ENCODE results near the gene STIP1. TPM values are rescaled to one million over a fixed set of nuclear protein-coding genes. Genes with fewer than 3 reads are reported as not detected.
A peak's percentile ranks its signal among the peaks of the same experiment; 100 is the strongest.

STIP1 gene
- total RNA-seq, 1 donor from 2014 or later: 200 TPM

GRCh38 chr11:64246871-64247728 is 61.1 kb downstream of the STIP1 start, which contains the start of gene PPP1R14B:
Gene PPP1R14B (minus strand): TSS chr11:64246943. CDS start chr11:64246673, 270 bp downstream.
- peaks cover 37% of the 10 kb centered on the region for H3K4me1 ChIP-seq (ENCODE audit: insufficient read depth, low read length)
- H3K27ac ChIP-seq (ENCODE audit: low read depth, low read length): peak within 1 kb of the TSS; percentile 91
- no peaks in the 10 kb centered on the region for H3K9me3 ChIP-seq (ENCODE audit: insufficient read depth, low read depth, low read length)
- Mint-ChIP-seq H3K4me1 (ENCODE audit: low read depth, unreplicated experiment) (peaks cover 20% of the 10 kb centered on the region), H3K4me3 (ENCODE audit: unreplicated experiment) (peak within 1 kb of the TSS; percentile 95), H3K9me3 (ENCODE audit: unreplicated experiment) (no peaks in the 10 kb centered on the region), H3K27me3 (ENCODE audit: low read depth, unreplicated experiment) (no peaks in the 10 kb centered on the region), H3K27ac (ENCODE audit: unreplicated experiment) (peak within 1 kb of the TSS; percentile 85), H3K36me3 (ENCODE audit: low read depth, unreplicated experiment) (peaks cover 9% of the 10 kb centered on the region)
- peak; percentile 68 for DNase-seq (ENCODE audit: low read depth)
- TF ChIP-seq CTCF (IDR thresholded peaks at IDR 0.05; ENCODE audit: insufficient read depth, low read depth, low read length): no peak
- TF ChIP-seq EZH2 (IDR thresholded peaks at IDR 0.05; ENCODE audit: insufficient read depth, low read length): no peak
- H3K36me3 ChIP-seq (ENCODE audit: insufficient read depth, low read length): peaks cover 3% of the 10 kb centered on the region
- no peak for FAIRE-seq
- H3K27me3 ChIP-seq (ENCODE audit: insufficient read depth, low read length): no peaks in the 10 kb centered on the region
- peaks cover 49% of the 10 kb centered on the region for H3K79me2 ChIP-seq (ENCODE audit: insufficient read depth, low read length)
- H3K4me2 ChIP-seq (ENCODE audit: low read length): peak within 1 kb of the TSS; percentile 99
- H2AFZ ChIP-seq (ENCODE audit: low read depth, low read length): peak within 1 kb of the TSS; percentile 61
- H4K20me1 ChIP-seq (ENCODE audit: insufficient read depth, low read length): peaks cover 28% of the 10 kb centered on the region
- H3K9ac ChIP-seq (ENCODE audit: low read length): peak within 1 kb of the TSS; percentile 95
- H3K4me3 ChIP-seq (ENCODE audit: insufficient read depth, low read depth, low read length): peak within 1 kb of the TSS; percentile 96

- peaks cover 3% of the 10 kb centered on the region for H3K36me3 ChIP-seq (ENCODE audit: insufficient read depth, low read length)
- H3K27ac ChIP-seq (ENCODE audit: low read depth, low read length): no peak overlapping the region
- Mint-ChIP-seq H3K27ac (ENCODE audit: unreplicated experiment) (peak overlapping the region; percentile 83), H3K9me3 (ENCODE audit: unreplicated experiment) (no peaks in the 10 kb centered on the region), H3K4me1 (ENCODE audit: low read depth, unreplicated experiment) (peaks cover 20% of the 10 kb centered on the region), H3K4me3 (ENCODE audit: unreplicated experiment) (peak overlapping the region; percentile 85), H3K36me3 (ENCODE audit: low read depth, unreplicated experiment) (peaks cover 9% of the 10 kb centered on the region), H3K27me3 (ENCODE audit: low read depth, unreplicated experiment) (no peaks in the 10 kb centered on the region)
- peaks cover 32% of the 10 kb centered on the region for H4K20me1 ChIP-seq (ENCODE audit: insufficient read depth, low read length)
- peaks cover 33% of the 10 kb centered on the region for H3K4me1 ChIP-seq (ENCODE audit: insufficient read depth, low read length)
- H3K4me2 ChIP-seq (ENCODE audit: low read length): peak overlapping the region; percentile 98
- peaks cover 49% of the 10 kb centered on the region for H3K79me2 ChIP-seq (ENCODE audit: insufficient read depth, low read length)
- H3K4me3 ChIP-seq (ENCODE audit: insufficient read depth, low read depth, low read length): peak overlapping the region; percentile 73
- TF ChIP-seq CTCF (IDR thresholded peaks at IDR 0.05; ENCODE audit: insufficient read depth, low read depth, low read length) (no peak), EZH2 (IDR thresholded peaks at IDR 0.05; ENCODE audit: insufficient read depth, low read length) (no peak)
- no peaks in the 10 kb centered on the region for H3K27me3 ChIP-seq (ENCODE audit: insufficient read depth, low read length)
- DNase-seq (ENCODE audit: low read depth): no peak
- H3K9me3 ChIP-seq (ENCODE audit: insufficient read depth, low read depth, low read length): no peaks in the 10 kb centered on the region
- peak overlapping the region; percentile 61 for H2AFZ ChIP-seq (ENCODE audit: low read depth, low read length)
- H3K9ac ChIP-seq (ENCODE audit: low read length): peak overlapping the region; percentile 81
- no peak for FAIRE-seq
Observed at GRCh38 chr11:64247729-64248531, 62.0 kb downstream of the STIP1 start.

Measured in astrocyte (in vitro differentiated cells and primary cell).